ENCODE results near the gene SLC12A3.

- TF ChIP-seq CTCF (conservative IDR thresholded peaks at IDR 0.05 in 1 of 2, IDR thresholded peaks at IDR 0.05 in 1 of 2; ENCODE audit: low read depth in 1 of 2, low read length in 2 of 2) (no peak), EZH2 (IDR thresholded peaks at IDR 0.05; ENCODE audit: low read length, missing control alignments) (no peak)
Observed at GRCh38 chr16:56815721-56816120, 49.3 kb upstream of the SLC12A3 start.

Data from fibroblast of lung (primary cell).